Activated CD8-positive, alpha-beta T cell treated with anti-CD3 and anti-CD28 coated beads for 36 hours (primary cell): ENCODE results near the gene GOLT1A. TPM values are rescaled to one million over a fixed set of nuclear protein-coding genes. Genes with fewer than 3 reads are reported as not detected.

Source experiments
- ATAC-seq: fragments of 200-7000 bp; cut with Tn5 transposase; one replicate; pipeline ENCODE4 v1.10.0; 2021; ENCODE audit warnings: mild to moderate bottlenecking, moderate library complexity
- CTCF ChIA-PET: fragments of 350-600 bp; sonication (Branson Sonifier 250); formaldehyde crosslinking; loops from one replicate; lab custom pipeline; 2021; ENCODE audit warnings: antibody characterized with exemption; lab: Charles Lee
- POLR2A ChIA-PET: fragments of 350-600 bp; sonication (Branson Sonifier 250); formaldehyde crosslinking; loops from one replicate; lab custom pipeline; 2021; ENCODE audit warnings: antibody characterized with exemption; lab: Charles Lee
- DNase-seq: peaks from one replicate; pipeline ENCODE4 v3.0.0-alpha.2; 2020
- H3K27ac Mint-ChIP-seq: one replicate; pipeline ENCODE4 v1.8.0; 2021; ENCODE audit warnings: mild to moderate bottlenecking, mixed read lengths
- H3K27me3 Mint-ChIP-seq: one replicate; pipeline ENCODE4 v1.8.0; 2021; ENCODE audit warnings: mixed read lengths
- H3K36me3 Mint-ChIP-seq: one replicate; pipeline ENCODE4 v1.8.0; 2021; ENCODE audit warnings: low read depth, mixed read lengths
- H3K4me1 Mint-ChIP-seq: one replicate; pipeline ENCODE4 v1.8.0; 2021; ENCODE audit warnings: low read depth, mixed read lengths
- H3K4me3 Mint-ChIP-seq: one replicate; pipeline ENCODE4 v1.8.0; 2021; ENCODE audit warnings: mild to moderate bottlenecking, moderate library complexity, mixed read lengths
- H3K9me3 Mint-ChIP-seq: one replicate; pipeline ENCODE4 v1.8.0; 2021; ENCODE audit warnings: mixed read lengths
- CTCF ChIP-seq: fragments of 200-600 bp; IDR thresholded peaks from one replicate; pipeline ENCODE4 v1.8.0; 2022; ENCODE audit warnings: antibody characterized with exemption, mild to moderate bottlenecking
- intact Hi-C: fragments of 100-400 bp; cut with micrococcal nuclease; formaldehyde crosslinking; loops from one replicate; pipeline ENCODE4 v1.10.0; 2022
- total RNA-seq, 2 experiments: library from RNA; stranded (reverse); gene quantifications; one replicate each; pipeline ENCODE4 v1.2.3, GENCODE V29; 2021

Gene GOLT1A
- total RNA-seq, 2 experiments from 2014 or later: not detected

DNA sequence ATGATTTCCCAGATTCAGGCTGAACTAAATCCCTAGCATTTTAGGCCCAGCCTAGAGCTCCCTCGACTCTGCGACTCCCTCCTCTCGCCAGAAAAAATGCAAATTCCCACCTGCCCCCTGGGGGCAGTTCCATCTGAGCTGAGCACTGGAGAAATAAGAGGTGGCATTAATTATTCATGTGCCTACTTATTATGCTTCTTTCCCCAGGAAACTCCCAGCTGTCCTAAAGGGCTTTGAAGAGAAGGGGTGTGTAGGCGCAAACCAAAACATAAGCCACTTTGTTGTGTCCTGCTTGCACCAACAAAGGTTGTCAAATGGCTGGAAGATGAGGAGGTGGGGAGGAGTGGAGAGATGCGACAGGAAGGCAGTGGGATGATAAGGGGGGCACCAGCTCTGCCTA is 41.4 kb upstream of the GOLT1A start:
- ATAC-seq: no peak
- no peak for TF ChIP-seq CTCF
- POLR2A ChIA-PET: no interaction called here

GRCh38 chr1:204254031-204254661 is 40.4 kb upstream of the GOLT1A start:
- ChIA-PET POLR2A (interaction anchor here (0.9 kb wide), 1 partner anchor 11 kb away, joined by 3 read pairs; no protein-coding TSS in a partner anchor), CTCF (interaction anchor here (1.3 to 12.4 kb wide), 7 partner anchors 8 to 107 kb away, joined by 3 to 142 read pairs (median 5); partner anchors contain the start of gene PLEKHA6)
- Mint-ChIP-seq H3K36me3 (no peaks in the 10 kb centered on the region), H3K27ac (no peak overlapping the region), H3K27me3 (no peaks in the 10 kb centered on the region), H3K4me3 (no peak overlapping the region), H3K9me3 (no peaks in the 10 kb centered on the region), H3K4me1 (no peaks in the 10 kb centered on the region)
- no peak for TF ChIP-seq CTCF
- no peak for ATAC-seq
- DNase-seq: no peak
- intact Hi-C loops: loop anchor here (5.0 kb wide), 1 partner anchor 108 kb away; no protein-coding TSS in a partner anchor

More for the DNA sequence above, 41.4 kb upstream of the GOLT1A start:
- H3K9me3 Mint-ChIP-seq: no peaks in the 10 kb centered on the region
- DNase-seq: no peak
- no peak overlapping the region for H3K27ac Mint-ChIP-seq
- CTCF ChIA-PET: interaction anchor here (1.3 to 12.4 kb wide), 7 partner anchors 9 to 106 kb away, joined by 3 to 142 read pairs (median 5); partner anchors contain the start of gene PLEKHA6
- no peaks in the 10 kb centered on the region for H3K4me1 Mint-ChIP-seq
- H3K36me3 Mint-ChIP-seq: no peaks in the 10 kb centered on the region
- intact Hi-C loops: no loop called here
- no peak overlapping the region for H3K4me3 Mint-ChIP-seq
- no peaks in the 10 kb centered on the region for H3K27me3 Mint-ChIP-seq

- no peaks in the 10 kb centered on the region for H3K27me3 Mint-ChIP-seq
- intact Hi-C loops: loop anchor here (5.0 kb wide), 1 partner anchor 110 kb away; no protein-coding TSS in a partner anchor
- ATAC-seq: no peak
- ChIA-PET POLR2A (no interaction called here), CTCF (interaction anchor here (12.4 kb wide), 1 partner anchor 109 kb away, joined by 142 read pairs; the partner anchor contains the start of gene PLEKHA6)
- H3K4me3 Mint-ChIP-seq: no peak overlapping the region
- no peaks in the 10 kb centered on the region for H3K4me1 Mint-ChIP-seq
- no peak overlapping the region for H3K27ac Mint-ChIP-seq
- no peak for TF ChIP-seq CTCF
- no peaks in the 10 kb centered on the region for H3K36me3 Mint-ChIP-seq
- no peak for DNase-seq
- H3K9me3 Mint-ChIP-seq: no peaks in the 10 kb centered on the region
Measured at GRCh38 chr1:204251926-204252689, 38.3 kb upstream of the GOLT1A start.

GRCh38 chr1:204251286-204251685 is 37.5 kb upstream of the GOLT1A start:
- POLR2A ChIA-PET: no interaction called here
- CTCF ChIA-PET: no interaction called here
- no peak overlapping the region for H3K4me3 Mint-ChIP-seq
- H3K4me1 Mint-ChIP-seq: no peaks in the 10 kb centered on the region
- no peaks in the 10 kb centered on the region for H3K9me3 Mint-ChIP-seq
- no peak for DNase-seq
- TF ChIP-seq CTCF: no peak
- no peak for ATAC-seq
- no peaks in the 10 kb centered on the region for H3K27me3 Mint-ChIP-seq
- no peaks in the 10 kb centered on the region for H3K36me3 Mint-ChIP-seq
- H3K27ac Mint-ChIP-seq: no peak overlapping the region
- intact Hi-C loops: loop anchor here (5.0 kb wide), 1 partner anchor 111 kb away; no protein-coding TSS in a partner anchor
